Left lung (tissue), 10 donors: Measurements from ENCODE around the gene CDV3. TPM values are rescaled to one million over a fixed set of nuclear protein-coding genes. Genes with fewer than 3 reads are reported as not detected.
"Not testable (repeated sequence)": the region's sequence is repeated elsewhere in the genome, so short reads cannot be mapped to it uniquely, and the experiment has no call there.

Source experiments
- ATAC-seq: fragments of 200-7000 bp; cut with Tn5 transposase; one replicate; pipeline ENCODE4 v1.9.1; 2020; ENCODE audit warnings: moderate library complexity
- DNase-seq, 4 donors: peaks; one replicate each; pipeline ENCODE4 v3.0.0-alpha.2; 2013 to 2020
- H3K27ac ChIP-seq, 2 donors: fragments of 200-600 bp; sonication (generic) in 1 of 2; one replicate each; pipeline versions ENCODE4 v1.5.0 to v1.8.0; 2020 to 2021
- H3K27me3 ChIP-seq, 2 donors: fragments of 200-600 bp; sonication (generic) in 1 of 2; one replicate each; pipeline versions ENCODE4 v1.5.0 to v1.8.0; 2020 to 2021
- H3K36me3 ChIP-seq, 2 donors: fragments of 200-600 bp; sonication (generic) in 1 of 2; one replicate each; pipeline versions ENCODE4 v1.5.0 to v1.8.0; 2020 to 2021
- H3K4me1 ChIP-seq, 2 donors: fragments of 200-600 bp; one replicate each; pipeline ENCODE4 v1.8.0; 2021
- H3K4me3 ChIP-seq, 2 donors: fragments of 200-600 bp; sonication (generic) in 1 of 2; one replicate each; pipeline versions ENCODE4 v1.5.0 to v1.8.0; 2020 to 2021; ENCODE audit warnings: mild to moderate bottlenecking in 1 of 2
- H3K9me3 ChIP-seq, 2 donors: fragments of 200-600 bp; sonication (generic) in 1 of 2; one replicate each; pipeline versions ENCODE4 v1.5.0 to v1.8.0; 2020 to 2021
- intact Hi-C, 2 donors: fragments of 100-400 bp; cut with DNase I; formaldehyde crosslinking; loops; one replicate each; pipeline versions ENCODE4 v1.11.2 to v1.14.2; 2022
- polyA plus RNA-seq, 6 donors: library from polyadenylated mRNA; unstranded; fragments of 120-200 nt; gene quantifications; one replicate each; pipeline ENCODE4 v1.2.1, GENCODE V29; 2013; ENCODE audit not compliant: insufficient read length in 6 of 6
- total RNA-seq, 2 donors: library from RNA; stranded (reverse); fragmentation: NEBNext Ultra II Directional; extraction: Animal tissue kit (Norgen Biotek cat#: 25700); gene quantifications; one replicate each; pipeline ENCODE4 v1.2.1, GENCODE V29; 2021
- TF ChIP-seq, protein P1 (sequence below), 2 donors: fragments of 200-600 bp; sonication (generic) in 1 of 2; IDR thresholded peaks; one replicate each; pipeline versions ENCODE4 v1.5.0 to v1.8.0; 2021; ENCODE audit warnings: antibody characterized with exemption in 2 of 2
- donor health status: DM: no; HTN: yes; CAD: no.
- donor health status: DM: no; HTN: no; CAD: no.

Gene CDV3
- total and polyA plus RNA-seq, 8 donors: 106 to 173 (median 115) TPM

DNA sequence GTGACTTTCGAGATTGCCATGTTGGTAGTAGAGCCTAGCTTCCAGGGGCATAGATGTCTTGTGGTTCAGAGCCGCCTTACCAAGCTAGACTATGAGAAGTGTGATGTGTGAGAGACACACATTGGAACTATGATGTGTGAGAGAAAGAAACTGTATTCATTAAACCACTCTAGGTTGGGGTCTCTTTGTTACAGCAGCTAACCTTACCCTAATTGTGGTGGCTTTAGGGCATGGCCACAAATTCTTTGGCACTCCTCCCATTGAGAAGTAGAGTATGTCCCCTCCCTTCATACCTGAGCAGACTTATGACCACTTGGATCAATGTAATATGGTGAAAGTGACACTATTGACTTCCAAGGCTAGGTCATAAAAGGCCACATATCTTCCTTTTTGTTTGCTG is 35.3 kb upstream of the CDV3 start:
- peaks cover 0 to 8% of the 10 kb centered on the region in 2 donors for H3K9me3 ChIP-seq
- no peak overlapping the region for H3K4me3 ChIP-seq
- DNase-seq (no peak), ATAC-seq (no peak)
- no peaks in the 10 kb centered on the region for H3K27me3 ChIP-seq
- H3K4me1 ChIP-seq: peaks cover 14 to 21% of the 10 kb centered on the region in 2 donors
- H3K27ac ChIP-seq: no peak overlapping the region
- intact Hi-C loops: no loop called here
- no peaks in the 10 kb centered on the region for H3K36me3 ChIP-seq
- TF ChIP-seq, protein P1, sequence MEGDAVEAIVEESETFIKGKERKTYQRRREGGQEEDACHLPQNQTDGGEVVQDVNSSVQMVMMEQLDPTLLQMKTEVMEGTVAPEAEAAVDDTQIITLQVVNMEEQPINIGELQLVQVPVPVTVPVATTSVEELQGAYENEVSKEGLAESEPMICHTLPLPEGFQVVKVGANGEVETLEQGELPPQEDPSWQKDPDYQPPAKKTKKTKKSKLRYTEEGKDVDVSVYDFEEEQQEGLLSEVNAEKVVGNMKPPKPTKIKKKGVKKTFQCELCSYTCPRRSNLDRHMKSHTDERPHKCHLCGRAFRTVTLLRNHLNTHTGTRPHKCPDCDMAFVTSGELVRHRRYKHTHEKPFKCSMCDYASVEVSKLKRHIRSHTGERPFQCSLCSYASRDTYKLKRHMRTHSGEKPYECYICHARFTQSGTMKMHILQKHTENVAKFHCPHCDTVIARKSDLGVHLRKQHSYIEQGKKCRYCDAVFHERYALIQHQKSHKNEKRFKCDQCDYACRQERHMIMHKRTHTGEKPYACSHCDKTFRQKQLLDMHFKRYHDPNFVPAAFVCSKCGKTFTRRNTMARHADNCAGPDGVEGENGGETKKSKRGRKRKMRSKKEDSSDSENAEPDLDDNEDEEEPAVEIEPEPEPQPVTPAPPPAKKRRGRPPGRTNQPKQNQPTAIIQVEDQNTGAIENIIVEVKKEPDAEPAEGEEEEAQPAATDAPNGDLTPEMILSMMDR (IDR thresholded peaks at IDR 0.05): no peak

DNA sequence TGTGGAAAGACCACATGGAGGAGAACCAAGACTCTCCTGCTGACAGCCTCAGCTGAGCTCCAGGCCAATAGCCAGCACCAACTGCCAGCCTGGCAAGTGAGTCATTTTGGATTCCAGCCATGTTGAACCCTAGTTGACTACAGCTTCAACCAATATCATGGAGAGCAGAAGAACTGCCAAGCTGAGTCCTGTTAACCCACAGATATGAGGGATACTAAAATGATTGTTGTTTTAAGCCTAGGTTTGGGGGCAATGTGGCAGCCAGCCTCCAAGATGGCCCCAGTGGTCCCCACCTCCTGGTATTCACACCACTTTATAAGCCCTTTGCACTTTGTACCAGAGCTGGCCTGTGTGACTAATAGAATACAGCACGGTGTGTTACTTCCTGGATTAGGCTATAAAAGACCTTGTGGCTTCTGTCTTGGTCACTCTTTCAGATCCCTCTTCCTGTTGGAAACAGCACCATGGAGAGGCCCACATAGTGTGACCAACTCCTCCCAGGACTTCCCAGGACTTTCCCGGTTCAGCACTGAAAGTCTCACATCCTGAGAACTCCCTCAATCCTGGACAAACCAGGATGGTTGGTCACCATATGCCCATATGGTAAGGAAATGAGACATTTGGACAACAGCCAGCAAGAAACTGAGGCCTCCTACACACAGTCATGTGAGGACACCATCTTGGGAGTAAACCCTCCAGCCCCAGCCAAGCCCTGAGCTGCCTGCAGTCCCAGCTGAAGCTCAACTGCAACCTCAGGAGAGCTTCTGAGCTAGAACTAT is 32.4 kb upstream of the CDV3 start:
- TF ChIP-seq, protein P1 (IDR thresholded peaks at IDR 0.05): no peak
- Histone ChIP-seq H3K9me3 (peaks cover 0 to 8% of the 10 kb centered on the region in 2 donors), H3K4me3 (no peak overlapping the region), H3K36me3 (no peaks in the 10 kb centered on the region), H3K27ac (no peak overlapping the region), H3K27me3 (no peaks in the 10 kb centered on the region), H3K4me1 (peaks cover 8 to 15% of the 10 kb centered on the region in 2 donors)
- DNase-seq: no peak
- peak; percentile 25 for ATAC-seq
- intact Hi-C loops: no loop called here

DNA sequence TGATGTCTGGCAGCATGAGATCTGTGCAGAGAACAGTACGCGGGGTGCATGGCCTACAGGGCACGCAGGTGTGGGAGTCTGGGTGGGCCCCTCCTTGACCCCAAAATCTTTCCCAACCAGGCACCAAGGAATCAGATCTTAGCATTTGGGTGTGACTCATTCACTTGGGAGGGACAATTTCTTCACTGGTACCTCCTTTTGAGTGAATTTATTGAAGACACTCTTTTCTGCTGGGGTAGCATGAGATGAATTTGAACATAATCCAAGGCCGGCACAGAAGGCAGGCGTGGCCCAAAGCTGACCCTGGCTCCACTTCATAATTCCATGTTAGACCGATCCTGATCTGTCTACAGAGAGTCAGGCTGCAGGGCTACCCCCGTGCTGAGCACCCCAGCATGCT is 30.6 kb upstream of the CDV3 start:
- H3K9me3 ChIP-seq: peaks cover 0 to 8% of the 10 kb centered on the region in 2 donors
- H3K4me3 ChIP-seq: no peak overlapping the region
- H3K36me3 ChIP-seq: no peaks in the 10 kb centered on the region
- DNase-seq: no peak
- no peaks in the 10 kb centered on the region for H3K27me3 ChIP-seq
- TF ChIP-seq, protein P1 (IDR thresholded peaks at IDR 0.05): no peak
- ATAC-seq: no peak
- intact Hi-C loops: no loop called here
- H3K27ac ChIP-seq: no peak overlapping the region
- peaks cover 0 to 10% of the 10 kb centered on the region in 2 donors for H3K4me1 ChIP-seq

DNA sequence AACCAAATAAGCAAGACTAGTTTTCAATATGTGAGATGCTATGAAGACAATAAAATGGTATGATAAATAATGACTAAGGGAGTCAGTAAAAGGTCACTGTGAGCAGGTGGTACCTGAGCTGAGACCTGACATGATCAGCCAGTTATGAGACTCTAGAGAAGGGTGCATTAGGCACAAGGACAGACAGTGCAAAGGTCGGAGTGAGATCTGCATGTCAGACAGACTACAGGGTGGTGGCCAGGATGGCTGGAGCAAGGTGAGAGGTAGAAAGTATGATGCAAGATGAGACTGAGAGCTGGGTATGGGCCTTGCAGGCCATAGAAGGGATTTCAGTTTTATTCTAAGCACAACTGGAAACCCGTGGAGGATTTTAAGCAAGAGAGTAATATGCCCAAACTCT is 28.5 kb upstream of the CDV3 start:
- H3K9me3 ChIP-seq, ATAC-seq, intact Hi-C loops, H3K4me3 ChIP-seq, H3K27ac ChIP-seq, DNase-seq, H3K36me3 ChIP-seq, H3K27me3 ChIP-seq: not testable (repeated sequence)
- peaks cover 7 to 17% of the 10 kb centered on the region in 2 donors for H3K4me1 ChIP-seq

DNA sequence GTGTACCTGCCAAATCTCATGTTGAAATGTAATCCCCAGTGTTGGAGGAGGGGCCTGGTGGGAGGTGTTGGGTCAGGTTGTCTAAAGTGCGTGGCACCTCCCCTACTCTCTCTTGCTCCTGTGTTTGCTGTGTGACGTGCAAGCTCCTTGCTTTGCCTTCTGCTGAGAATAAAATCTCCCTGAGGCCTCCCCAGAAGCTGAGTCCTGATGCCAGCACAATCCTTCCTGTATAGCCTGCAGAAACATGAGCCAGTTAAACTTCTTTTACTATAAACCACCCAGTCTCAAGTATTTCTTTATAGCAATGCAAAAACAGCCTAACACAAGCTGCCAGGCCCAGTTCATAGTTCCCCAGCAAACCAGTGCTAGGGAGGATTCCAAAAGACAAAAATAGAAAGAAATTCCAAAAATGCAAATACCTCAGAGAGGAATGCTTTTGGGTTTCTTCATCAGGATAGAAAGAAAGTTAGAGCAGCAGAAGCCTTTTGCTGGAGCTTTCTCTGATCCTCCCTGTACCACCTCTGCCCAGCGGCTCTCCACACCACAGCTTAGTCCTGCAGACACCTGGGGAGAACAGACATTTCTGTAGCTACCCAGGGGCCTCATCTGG is 25.9 kb upstream of the CDV3 start:
- no peaks in the 10 kb centered on the region for H3K27me3 ChIP-seq
- no peak overlapping the region for H3K4me3 ChIP-seq
- peak overlapping the region; percentile 2 to 57 for H3K27ac ChIP-seq
- ATAC-seq: peak; percentile 94
- H3K36me3 ChIP-seq: no peaks in the 10 kb centered on the region
- TF ChIP-seq, protein P1 (IDR thresholded peaks at IDR 0.05): no peak
- intact Hi-C loops: no loop called here
- H3K9me3 ChIP-seq: no peaks in the 10 kb centered on the region
- DNase-seq: peak in 2 of 4 donors; percentile 26 to 73
- H3K4me1 ChIP-seq: peaks cover 7 to 12% of the 10 kb centered on the region in 2 donors
